IMR-90 (cell line): ENCODE results near the gene KRTAP10-6.

Experiments
- BHLHE40 ChIP-seq: fragments of 150-350 bp; IDR thresholded peaks from 2 replicates; pipeline ENCODE4 v1.6.1; 2016; ENCODE audit warnings: mild to moderate bottlenecking, low read depth, low read length
- CEBPB ChIP-seq: IDR thresholded peaks from 2 replicates; pipeline ENCODE4 v1.6.1; 2012; ENCODE audit warnings: low read depth, low read length, improper control_type of control experiment
- CTCF ChIP-seq: conservative IDR thresholded peaks from 2 replicates; pipeline ENCODE4 v1.5.1; 2012; ENCODE audit warnings: mild to moderate bottlenecking, low read depth, low read length, improper control_type of control experiment
- ELK1 ChIP-seq: fragments of 150-350 bp; IDR thresholded peaks from 2 replicates; pipeline ENCODE4 v1.6.1; 2016; ENCODE audit warnings: low read depth, mild to moderate bottlenecking, low read length, moderate library complexity, borderline replicate concordance
- MAZ ChIP-seq: IDR thresholded peaks from 2 replicates; pipeline ENCODE4 v1.6.1; 2012; ENCODE audit warnings: low read depth, mild to moderate bottlenecking, low read length, improper control_type of control experiment, moderate library complexity, borderline replicate concordance
- NFE2L2 ChIP-seq: fragments of 150-350 bp; IDR thresholded peaks from 2 replicates; pipeline ENCODE4 v1.6.1; 2016; ENCODE audit warnings: low read depth, mild to moderate bottlenecking, low read length
- POLR2A ChIP-seq: IDR thresholded peaks from 2 replicates; pipeline ENCODE4 v1.6.1; 2012; ENCODE audit warnings: mild to moderate bottlenecking, low read depth, low read length
- RAD21 ChIP-seq: IDR thresholded peaks from 2 replicates; pipeline ENCODE4 v1.6.1; 2012; ENCODE audit warnings: low read length, improper control_type of control experiment
- RCOR1 ChIP-seq: IDR thresholded peaks from 2 replicates; pipeline ENCODE4 v1.6.1; 2012; ENCODE audit warnings: mild to moderate bottlenecking, low read length, improper control_type of control experiment; ENCODE audit not compliant: insufficient replicate concordance
- RFX5 ChIP-seq: IDR thresholded peaks from 2 replicates; pipeline ENCODE4 v1.8.0; 2012; ENCODE audit warnings: low read depth, mild to moderate bottlenecking, low read length, moderate library complexity
- SMC3 ChIP-seq: fragments of 150-350 bp; IDR thresholded peaks from 2 replicates; pipeline ENCODE4 v1.6.1; 2016; ENCODE audit warnings: low read depth, mild to moderate bottlenecking, antibody characterized with exemption, low read length, moderate library complexity
- USF2 ChIP-seq: fragments of 150-350 bp; IDR thresholded peaks from 2 replicates; pipeline ENCODE4 v1.6.1; 2017; ENCODE audit warnings: mild to moderate bottlenecking, antibody characterized with exemption, low read length, low read depth

GRCh38 chr21:44625756-44626155 lies 33.5 kb upstream of the KRTAP10-6 start:
- no peak for TF ChIP-seq CTCF
- no peak for TF ChIP-seq CEBPB
- TF ChIP-seq RAD21: no peak
- TF ChIP-seq NFE2L2: no peak
- TF ChIP-seq BHLHE40: no peak
- TF ChIP-seq POLR2A: no peak
- no peak for TF ChIP-seq USF2
- TF ChIP-seq SMC3: no peak
- no peak for TF ChIP-seq ELK1
- no peak for TF ChIP-seq MAZ
- no peak for TF ChIP-seq RFX5
- no peak for TF ChIP-seq RCOR1
